NCI-H1048 (cell line): ENCODE results near the gene SLAMF1.
A peak's percentile ranks its signal among the peaks of the same experiment; 100 is the strongest.

Experiments
- DNase-seq: peaks from one replicate; lab custom pipeline; 2025; lab: John Stamatoyannopoulos, UW

SLAMF1 gene

DNA sequence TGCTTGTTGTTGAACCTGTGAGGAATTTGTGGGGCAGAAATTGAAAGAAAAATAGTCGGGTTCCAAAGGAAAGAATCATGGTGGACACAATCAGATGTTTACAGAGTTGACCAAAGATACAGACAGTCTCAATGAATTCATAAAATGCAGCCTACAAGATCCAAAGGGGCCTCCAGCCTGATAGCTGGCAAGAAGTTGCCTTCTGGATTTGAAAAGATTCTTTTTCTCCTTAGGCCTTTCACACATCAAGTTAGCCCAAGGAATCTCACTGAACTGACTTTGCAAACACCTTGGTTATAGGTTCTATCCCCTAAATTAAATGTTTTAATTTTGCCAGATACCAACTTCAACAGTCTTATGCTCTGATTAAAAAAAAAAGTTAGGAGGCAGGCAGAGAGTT lies 21.5 kb downstream of the SLAMF1 start:
- no peak for DNase-seq

DNA sequence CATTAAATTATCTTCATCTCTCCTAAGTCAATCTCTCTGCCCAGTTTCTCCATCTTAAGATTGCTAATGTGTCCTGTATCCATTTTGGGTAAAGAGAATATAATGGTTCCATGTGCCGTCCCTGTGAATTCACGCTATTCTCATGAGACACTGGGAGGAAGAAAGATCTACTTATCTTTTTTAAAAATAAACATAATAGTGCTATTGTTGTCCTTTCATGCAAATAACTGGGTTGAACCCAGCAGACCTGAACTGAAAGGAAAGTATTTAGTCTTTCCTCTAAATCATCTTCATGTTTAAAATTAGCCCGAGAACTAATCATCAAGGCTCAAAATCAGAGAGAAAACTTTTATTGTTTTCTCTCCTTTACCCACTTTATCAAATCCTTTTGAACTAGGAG lies 22.4 kb downstream of the SLAMF1 start:
- no peak for DNase-seq

DNA sequence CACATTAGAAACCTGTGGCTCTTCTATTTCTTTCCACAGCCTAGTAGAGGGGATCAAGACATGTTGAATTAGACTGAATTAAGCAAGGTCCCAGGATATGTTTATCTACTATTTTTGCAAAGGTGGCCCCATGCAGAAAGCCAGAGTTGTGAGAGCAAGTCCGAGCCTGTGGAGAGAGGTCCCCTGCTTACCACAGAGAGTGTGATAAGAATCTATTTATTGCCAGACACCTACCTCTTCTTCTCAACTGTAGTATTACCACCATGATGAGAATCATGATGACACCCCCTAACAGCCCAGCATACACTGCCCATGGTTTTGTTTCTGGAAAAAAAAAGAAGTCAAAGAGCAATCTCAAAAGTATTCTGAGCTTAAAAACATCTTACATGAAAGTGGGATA lies 23.0 kb downstream of the SLAMF1 start:
- no peak for DNase-seq

DNA sequence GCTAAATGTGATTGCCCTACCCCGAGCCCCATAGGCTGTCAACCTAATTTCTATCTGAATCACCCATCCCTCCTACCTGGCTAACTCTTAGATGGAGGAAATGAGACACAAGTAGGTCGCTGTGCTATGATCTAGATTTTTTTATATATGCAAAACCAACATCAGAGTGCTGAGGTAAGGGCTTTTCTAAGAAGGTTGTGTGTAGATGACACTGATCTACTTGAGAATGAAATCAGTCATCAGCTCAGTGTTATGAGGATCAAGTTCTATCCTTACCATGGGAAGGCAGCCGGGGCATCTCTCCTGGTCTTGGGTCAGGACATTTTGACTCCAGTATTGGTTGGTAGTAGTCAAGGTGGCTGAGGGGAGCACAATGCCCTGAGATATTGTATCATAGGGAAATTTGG lies 23.6 kb downstream of the SLAMF1 start:
- DNase-seq: no peak

DNA sequence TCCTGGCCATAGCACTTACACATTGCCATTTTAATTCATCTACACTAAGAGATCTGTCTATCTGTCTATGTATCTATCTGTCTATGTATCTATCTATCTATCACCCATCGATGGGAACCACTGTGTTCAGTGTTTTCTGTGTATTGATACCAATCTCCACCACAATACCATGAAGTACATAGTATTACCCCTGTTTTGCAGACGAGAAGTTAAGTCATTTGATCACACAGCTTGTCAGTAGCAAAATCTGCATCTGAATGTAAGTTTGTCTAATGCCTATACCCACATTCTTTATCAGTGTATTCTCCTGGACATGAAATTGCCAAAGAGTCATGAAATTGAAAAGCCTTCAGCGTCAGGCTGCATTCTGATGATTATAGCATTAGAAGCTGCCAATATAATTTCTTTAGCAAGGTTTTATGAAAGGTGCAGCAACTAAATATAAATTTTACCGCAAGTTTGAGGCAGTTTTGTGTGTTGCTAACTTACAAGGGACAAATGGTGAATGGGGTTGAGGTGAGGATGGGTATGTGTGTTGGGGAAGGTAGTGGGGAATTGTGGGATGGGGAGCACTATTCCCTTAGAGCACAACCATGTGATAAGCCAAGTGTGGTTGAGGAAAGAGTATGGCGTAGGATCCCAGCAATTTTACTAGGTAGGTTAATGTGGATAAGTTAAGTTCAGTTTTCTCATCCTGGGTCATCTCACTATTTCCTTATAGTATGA lies 24.2 kb downstream of the SLAMF1 start:
- no peak for DNase-seq

DNA sequence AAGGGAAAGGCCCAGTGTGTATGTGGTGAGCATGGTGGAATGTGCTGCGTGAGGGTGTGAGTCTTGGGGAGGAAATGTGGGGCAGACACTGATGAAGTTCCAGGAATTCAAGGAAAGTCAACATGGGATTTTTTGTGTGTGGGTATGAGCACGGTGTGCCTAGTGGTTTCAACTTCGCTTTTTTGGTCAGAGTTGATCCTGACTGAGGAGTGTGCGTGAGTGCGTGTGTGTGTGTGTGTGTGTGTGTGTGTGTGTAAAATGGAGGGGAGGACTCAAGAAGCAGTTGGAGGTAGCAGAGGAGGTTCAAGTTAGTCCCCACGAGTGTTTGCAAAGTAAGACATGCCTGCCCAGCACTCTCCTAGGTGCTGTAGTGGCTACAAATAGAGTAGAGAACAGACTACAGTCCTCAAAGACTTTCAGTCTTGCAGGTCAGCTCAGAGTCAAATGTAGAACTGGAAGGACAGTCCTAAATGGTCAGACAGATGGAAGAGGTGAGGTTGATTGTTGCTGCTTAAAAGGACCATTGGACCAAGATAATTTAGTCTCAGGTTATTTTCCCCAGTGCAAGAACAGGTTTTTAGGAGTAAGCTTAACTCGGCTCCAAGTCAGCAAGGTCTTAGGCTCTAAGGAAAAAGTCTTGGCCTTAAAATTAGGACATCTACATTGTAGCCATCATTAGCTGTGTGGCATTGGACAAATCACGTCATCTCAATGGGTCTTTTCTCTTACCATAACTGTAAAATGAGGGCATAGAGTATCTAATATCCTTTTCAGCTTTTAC lies 25.0 kb downstream of the SLAMF1 start:
- DNase-seq: no peak

DNA sequence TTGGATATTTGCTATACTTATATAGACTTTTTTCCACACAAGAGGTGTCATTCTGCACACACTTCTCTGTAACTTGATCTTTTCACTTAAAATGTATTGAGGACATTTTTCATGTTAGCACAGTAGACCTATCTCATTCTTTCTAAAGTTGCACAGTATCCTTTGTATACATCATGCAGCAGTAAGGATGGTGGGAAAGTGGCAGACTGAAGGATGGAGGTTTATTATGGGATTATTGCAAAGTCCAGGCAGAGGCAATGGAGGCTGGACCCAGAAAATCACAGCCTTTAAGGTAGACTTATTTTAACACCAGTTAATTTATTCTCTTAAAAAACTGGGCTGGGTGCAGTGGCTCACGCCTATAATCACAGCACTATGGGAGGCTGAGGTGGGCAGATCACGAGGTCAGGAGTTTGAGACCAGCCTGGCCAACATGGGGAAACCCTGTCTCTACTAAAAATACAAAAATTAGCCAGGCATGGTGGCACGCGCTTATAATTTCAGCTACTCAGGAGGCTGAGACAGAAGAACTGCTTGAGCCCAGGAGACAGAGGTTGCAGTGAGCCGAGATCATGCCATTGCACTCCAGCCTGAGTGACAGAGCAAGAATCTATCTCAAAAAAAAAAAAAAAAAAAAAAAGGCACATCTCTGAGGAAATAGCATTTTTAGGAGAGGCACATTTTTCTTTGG lies 25.8 kb downstream of the SLAMF1 start:
- DNase-seq: no peak

DNA sequence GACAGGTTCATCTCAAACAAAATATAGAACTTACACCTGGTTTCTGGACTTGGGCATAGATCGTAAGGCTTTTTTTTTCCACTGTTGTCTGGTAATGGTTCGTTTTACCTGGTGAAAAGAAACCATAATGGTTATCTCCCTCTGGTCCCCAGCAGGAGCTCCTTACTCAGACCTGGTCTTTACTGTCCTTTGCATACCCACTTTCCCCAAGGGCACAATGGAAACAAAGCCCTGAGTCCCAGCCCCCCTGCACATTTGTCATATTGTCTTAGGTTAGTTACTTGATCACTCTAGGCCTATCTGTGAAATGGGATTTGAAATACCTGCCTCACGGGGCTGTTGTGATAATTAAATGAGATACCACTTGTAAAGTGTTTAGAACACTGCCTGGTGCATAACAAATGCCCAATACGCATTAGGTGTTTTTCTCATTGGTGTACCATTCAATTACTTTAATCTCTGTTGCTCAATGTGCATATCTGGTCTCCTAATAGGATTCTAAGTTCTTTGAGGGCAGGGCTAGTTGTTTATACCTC lies 27.0 kb downstream of the SLAMF1 start:
- DNase-seq: no peak

DNA sequence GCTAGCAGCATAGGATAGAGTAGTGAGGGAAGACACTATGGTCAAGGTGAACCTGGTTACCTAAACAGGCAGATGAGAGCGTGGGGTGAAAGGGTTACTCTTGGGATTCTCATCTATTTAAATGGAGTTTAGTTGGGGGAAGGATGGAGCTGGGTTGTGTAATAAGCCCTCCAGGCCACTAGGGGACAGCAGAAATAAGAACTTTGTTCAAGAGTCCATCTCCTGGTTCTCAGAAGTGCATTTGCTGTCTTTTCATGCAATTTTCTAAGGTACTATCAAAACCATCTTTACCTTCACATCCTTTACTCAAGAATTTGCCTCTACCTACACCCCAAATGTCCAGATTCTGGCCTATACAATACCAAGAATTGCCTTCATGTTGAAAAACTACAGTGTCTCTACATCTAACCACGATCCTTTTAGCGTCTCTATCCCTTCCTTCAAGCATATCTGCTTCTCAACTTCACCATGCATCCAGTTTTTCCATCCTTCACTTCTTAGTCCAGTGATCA lies 28.0 kb downstream of the SLAMF1 start:
- no peak for DNase-seq

DNA sequence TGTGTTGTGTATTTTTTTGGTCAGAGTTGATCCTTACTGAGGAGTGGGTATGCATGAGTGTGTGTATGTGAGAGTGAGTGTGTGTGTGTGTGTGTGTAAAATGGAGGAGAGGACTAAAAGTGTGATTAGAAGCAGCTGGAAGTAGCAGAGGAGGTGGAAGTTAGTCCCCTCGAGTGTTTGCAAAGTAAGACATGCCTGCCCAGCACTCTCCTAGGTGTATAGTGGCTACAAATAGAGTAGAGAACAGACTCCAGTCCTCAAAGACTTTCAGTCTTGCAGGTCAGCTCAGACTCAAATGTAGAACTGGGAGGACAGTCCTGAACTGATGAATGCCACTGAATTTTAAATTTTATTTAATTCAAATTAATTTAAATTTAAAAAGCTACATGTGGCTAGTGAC lies 28.5 kb downstream of the SLAMF1 start:
- DNase-seq: no peak

DNA sequence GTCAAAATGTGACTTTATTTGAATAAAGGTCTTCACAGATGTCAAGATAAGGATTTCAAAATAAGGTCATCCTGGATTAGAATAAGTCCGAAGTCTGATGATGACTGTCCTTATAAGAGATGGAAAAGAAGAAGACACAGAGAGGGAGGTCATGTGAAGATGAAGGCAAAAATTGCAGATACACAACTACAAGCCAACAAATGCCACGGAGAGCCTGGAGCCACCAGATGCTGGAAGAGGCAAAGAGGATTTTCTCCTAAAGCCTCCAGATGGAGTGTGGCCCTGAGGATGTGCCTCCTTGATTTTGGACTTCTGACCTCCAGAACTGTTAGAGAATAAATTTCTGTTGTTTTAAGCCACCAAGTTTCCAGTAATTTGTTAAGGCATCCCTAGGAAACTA lies 31.2 kb downstream of the SLAMF1 start:
- DNase-seq: no peak

DNA sequence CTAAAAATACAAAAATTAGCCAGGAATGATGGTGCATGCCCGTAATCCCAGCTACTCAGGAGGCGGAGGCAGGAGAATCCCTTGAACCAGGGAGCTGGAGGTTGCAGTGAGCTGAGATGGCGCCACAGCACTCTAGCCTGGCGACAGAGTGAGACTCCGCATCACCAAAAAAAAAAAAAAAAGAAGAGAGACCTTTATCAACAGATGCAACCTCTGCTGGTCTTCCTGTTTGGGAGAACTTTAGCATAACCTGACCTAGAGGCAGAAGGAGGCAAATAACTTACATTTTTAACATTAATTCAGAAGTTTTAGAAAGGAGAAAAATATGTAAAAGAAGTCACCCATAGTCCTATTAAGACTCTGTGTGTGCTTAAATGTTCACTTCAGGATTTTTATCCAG lies 32.4 kb downstream of the SLAMF1 start:
- no peak for DNase-seq

DNA sequence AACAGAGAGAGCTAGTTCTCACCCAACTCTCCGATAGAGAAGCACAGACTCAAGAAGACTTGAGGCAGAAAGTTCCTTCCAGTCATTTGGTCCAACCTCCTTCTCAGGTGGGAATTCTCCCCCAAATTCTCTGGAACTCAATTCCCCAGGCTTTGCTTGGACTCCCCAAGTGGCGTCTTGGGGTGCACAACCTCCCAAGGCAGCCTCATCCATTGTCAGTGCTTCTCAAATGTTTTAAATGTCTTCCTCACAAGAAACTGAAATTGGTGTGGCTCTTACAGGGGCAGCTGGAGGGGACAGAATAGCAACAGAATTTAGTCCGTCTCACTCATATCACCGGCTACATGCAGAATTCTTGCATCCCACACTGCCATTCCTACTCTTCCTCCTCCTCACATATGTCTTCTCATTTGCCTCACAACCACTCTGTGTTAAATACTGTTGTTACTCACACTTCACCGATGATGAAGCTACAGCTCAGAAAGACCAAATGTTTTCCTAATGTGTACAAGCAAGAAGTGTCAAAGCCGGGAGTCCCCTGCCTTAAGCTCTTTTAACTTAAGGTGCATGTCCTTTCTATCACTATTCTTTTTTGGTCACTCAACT lies 34.1 kb downstream of the SLAMF1 start:
- DNase-seq: no peak

DNA sequence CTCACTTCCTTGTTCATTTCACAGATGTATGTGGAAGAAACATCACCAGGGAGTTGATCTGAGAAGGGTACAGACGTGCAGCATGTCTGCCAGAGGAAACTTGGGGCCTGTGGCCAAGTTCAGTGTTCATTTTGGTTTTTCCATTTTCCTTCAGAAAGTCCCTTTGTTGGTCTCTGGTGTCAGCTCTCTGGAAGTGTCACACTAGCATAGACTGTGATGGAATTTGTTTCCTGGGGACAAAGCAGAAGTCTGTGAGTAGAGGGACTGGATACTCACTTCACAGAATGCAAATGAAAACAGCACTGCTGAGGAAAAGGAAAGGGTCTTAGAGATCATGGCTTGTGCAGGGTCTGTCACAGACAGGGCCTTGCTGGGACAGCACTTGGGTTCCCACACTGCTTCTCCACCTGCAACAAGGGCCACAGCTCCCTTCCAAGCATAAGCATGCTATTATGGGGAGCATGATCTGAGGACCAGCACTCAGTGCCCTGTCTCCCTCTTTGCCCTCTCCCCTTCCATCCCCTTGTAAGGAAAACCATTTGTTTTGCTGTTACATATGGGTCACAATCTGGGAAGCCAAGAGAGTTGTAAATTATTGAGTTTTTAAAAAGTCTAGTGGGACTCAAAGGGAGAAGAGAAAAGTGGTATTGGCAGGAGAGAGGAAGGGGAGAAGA lies 36.1 kb downstream of the SLAMF1 start:
- no peak for DNase-seq

DNA sequence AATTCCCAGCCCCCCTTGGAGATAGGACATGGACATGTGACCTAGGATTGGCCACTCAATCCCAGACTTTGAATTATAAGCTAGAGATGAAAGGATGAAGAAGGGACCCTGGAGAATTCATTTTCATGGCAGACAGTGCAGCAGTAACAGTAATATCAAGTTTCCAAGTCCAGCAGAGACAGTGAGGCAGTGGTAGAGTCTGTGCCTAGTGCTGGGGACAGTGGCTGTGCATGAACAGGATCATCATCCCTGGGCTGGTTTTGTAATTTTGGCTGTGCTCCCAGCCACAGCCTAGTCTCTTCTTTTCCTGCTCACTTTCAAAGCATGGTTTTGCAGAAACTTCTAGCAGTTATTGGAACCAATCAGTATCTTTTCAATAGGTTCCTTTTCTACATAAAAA lies 37.9 kb downstream of the SLAMF1 start:
- DNase-seq: no peak

DNA sequence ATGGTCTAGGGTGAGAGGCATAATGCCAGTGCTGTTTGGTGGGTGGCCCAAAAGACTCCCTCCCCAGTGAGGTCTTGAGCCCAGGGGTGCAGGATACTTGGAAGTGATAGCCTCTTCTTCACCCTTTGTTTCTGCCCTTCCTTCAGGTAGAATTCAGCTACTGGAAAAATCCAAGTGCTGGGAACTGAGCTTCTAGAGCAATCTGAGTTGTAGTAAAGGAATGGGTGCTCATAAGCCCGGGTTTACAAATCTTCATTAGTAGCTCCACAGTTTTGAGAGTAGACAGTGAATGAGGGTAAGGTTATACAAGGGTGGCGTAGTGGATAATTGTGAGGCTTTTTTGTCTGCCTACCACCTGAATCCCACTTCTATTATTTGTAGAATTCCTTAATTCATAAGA lies 38.3 kb downstream of the SLAMF1 start:
- no peak for DNase-seq

DNA sequence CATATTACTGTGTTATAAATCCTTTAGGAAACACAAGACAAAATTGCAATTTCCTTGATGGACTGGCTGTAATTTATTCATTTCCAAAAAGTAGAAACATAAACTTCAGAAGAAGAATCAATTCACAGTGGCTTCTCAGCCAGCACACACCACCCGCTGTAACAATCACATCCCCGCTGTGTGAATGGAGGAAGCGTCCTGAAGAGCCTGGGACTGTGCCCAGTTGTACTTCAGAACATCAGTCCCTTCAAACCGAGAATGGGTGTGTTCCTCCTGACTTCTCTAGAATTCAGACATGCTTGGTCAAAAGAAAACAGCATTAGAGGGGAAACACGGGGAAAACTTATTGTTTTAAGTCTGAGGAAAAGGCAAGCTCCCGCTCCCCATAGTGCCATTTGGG lies 38.8 kb downstream of the SLAMF1 start:
- DNase-seq: no peak

DNA sequence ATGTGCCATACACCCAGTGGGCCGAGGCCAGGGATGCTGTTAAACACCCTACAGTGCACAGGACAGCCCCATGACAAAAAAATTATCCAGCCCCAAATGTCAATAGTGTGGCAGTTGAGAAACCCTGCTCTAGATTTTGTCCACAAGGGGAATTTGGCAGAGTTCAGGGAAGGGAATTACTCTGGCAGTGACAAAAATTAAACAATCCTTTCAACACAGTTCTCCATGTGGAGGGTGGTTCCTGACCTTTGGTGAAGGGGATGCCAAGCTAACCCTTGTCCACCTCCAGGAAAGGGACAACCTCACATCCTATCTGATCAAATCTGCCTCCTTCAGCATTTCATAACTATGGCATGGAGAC lies 39.2 kb downstream of the SLAMF1 start:
- no peak for DNase-seq

DNA sequence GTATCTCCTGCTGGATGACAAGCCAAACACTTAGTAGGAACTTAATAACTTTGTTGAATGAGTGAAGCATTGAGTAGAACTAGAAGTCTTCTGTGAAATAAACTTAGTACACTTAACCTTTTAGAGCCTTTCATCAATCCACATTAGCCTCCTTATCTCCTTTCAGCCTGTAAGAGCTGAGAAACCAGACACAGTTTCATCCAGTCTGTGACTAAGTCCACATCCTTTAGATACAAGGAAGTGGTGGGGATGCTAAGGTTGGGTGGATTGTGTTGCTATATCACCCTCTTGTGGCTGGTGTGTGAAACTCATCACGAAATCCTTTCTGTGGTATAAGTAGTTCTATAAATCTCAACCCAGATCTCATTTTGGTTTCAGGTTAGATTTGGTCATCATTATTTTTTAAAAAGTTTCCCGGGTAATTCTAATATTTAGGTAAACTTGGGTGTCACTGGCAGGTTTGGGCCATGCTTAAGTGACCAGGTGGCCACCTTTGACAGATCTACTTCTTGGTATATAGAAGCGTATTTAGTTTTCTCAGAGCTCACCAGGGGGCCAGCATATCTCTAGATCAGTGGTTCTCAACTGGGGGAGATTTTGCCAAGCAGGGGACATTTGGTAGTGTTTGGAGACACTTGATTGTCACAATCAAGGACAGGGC lies 39.7 kb downstream of the SLAMF1 start:
- peak; percentile 34 for DNase-seq

DNA sequence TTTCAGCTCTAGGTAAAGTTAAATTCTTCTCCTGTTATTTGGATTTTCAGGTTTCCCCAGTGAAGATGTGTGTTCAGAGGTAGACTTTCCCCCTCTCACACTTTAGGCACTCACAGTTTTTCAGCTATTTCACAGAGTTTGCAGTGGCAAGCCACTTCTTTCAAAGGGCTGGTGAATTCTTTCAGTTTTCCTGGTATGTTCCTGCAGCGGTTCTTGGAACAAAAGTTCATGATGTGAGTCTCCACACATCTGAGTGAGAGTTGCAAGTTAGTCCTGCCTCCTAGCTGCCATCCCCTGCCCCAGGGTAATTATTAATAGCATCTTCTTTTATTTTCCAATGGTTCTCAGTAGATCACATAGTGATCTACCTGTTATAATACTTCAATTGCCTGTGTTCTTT lies 40.2 kb downstream of the SLAMF1 start:
- no peak for DNase-seq

DNA sequence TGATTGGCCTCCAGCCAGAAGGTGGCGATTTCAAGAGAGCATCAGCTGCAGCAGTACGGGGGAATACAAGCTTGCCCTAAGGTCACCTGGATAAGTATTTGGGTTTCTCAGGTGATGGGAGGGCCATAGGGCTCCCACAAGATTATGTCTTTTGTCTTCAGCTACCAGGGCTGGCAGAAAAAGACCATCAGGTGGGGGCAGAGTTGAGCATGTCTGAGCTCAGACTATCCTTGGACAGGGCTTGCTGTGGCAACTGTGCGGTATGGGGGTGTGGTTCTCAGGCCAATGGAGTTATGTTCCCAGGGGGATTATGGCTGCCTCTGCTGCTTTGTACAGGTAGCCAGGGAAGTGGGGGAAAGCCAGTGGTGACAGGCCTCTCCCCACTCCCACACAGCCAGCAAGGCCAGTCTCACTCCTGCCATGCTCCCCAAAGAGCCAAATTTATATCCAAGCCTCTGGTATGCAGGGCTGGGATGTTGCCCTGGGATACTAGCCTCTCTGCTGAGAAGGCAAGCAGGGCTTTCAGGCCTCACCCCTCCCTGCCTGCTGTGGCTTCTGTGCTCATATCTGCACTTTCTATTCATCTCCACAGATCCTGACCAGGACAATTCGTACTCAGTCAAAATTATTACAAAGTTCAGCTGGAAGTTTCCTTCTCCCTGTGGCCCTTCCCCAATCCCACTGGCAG lies 40.9 kb downstream of the SLAMF1 start:
- DNase-seq: no peak
